Stimulated activated CD4-positive, alpha-beta T cell treated with anti-CD3 and anti-CD28 coated beads, Interleukin-1b, Interleukin-23, amount 100 ng/mL, for 48 hours (primary cell): ENCODE results near the gene PSMD2.

Experiments used
- DNase-seq: peaks from one replicate; pipeline ENCODE4 v3.0.0-alpha.2; 2020

PSMD2 gene

DNA sequence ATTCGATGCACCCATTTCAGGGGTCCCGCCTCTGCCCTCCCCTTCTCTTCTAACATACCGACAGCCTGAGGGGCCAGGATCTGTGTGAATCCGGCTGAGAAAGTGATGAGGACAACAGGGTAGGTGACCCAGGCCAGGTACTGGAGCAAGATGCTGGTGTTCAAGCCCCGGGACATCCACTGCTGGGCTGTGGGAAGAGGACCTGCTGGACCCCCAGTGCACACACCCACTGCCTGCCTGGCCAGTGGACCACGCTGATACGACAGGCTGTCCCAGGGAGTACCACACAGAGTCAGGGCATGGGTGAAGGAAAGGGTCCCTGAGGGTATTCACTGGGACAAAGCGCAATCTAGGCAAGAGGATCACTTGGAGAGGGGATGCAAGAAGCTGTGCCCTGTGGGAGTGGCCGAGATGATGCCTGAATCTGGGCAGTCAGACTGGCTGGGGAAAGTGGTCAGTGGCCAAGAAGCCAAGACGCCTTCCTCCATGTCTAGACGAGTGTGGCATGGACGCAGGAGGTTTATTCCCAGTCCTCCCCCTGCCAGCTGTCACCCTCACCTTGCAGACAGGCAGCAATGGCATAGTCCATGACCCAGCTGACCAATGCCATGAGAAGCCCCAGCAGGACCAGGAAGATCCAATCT, 59.2 kb downstream of the PSMD2 start:
- DNase-seq, result no peak
